Suprapubic skin (tissue), 4 donors: ENCODE data around the gene KMT2C.

ENCODE experiments used
- EP300 ChIP-seq: sonication (generic); formaldehyde crosslinking; IDR thresholded peaks from one replicate; pipeline ENCODE4 v1.6.1; 2017; ENCODE audit warnings: antibody characterized with exemption
- POLR2A ChIP-seq, 2 donors: fragments of 450-650 bp; IDR thresholded peaks; one replicate each; pipeline ENCODE4 v1.6.1; 2017; ENCODE audit warnings: antibody characterized with exemption in 2 of 2, mild to moderate bottlenecking in 2 of 2, moderate library complexity in 2 of 2
- POLR2AphosphoS5 ChIP-seq, 3 donors: sonication (generic); formaldehyde crosslinking; IDR thresholded peaks; one replicate each; pipeline ENCODE4 v1.6.1; 2017; ENCODE audit warnings: antibody characterized with exemption in 3 of 3
- TF ChIP-seq, protein P1 (sequence below), 2 donors: fragments of 200-600 bp in 1 of 2; fragments of 450-650 bp in 1 of 2; sonication (generic) in 1 of 2; IDR thresholded peaks; one replicate each; pipeline ENCODE4 v1.5.1; 2016 to 2019; ENCODE audit warnings: antibody characterized with exemption in 2 of 2, mild to moderate bottlenecking in 1 of 2, moderate library complexity in 1 of 2

DNA sequence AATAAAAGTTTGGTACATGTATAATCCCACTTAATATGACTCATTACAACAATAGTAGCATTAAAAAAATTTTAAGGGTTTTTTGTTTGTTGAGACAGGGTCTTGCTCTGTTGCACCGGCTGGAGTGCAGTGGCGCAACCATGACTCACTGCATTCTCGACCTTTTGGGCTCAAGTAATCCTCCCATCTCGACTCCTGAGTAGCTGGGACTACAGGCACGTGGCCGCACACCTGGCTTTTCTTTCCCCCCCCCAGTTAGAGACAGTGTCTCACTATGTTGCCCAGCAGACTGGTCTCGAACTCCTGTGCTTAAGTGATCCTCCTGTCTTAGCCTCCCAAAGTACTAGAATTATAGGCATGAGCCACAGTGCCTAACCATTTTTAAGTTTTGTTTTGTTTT is 40.7 kb downstream of the KMT2C start:
- TF ChIP-seq, protein P1, sequence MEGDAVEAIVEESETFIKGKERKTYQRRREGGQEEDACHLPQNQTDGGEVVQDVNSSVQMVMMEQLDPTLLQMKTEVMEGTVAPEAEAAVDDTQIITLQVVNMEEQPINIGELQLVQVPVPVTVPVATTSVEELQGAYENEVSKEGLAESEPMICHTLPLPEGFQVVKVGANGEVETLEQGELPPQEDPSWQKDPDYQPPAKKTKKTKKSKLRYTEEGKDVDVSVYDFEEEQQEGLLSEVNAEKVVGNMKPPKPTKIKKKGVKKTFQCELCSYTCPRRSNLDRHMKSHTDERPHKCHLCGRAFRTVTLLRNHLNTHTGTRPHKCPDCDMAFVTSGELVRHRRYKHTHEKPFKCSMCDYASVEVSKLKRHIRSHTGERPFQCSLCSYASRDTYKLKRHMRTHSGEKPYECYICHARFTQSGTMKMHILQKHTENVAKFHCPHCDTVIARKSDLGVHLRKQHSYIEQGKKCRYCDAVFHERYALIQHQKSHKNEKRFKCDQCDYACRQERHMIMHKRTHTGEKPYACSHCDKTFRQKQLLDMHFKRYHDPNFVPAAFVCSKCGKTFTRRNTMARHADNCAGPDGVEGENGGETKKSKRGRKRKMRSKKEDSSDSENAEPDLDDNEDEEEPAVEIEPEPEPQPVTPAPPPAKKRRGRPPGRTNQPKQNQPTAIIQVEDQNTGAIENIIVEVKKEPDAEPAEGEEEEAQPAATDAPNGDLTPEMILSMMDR (IDR thresholded peaks at IDR 0.05): no peak
- no peak for TF ChIP-seq POLR2A (IDR thresholded peaks at IDR 0.05)
- TF ChIP-seq EP300: no peak
- TF ChIP-seq POLR2AphosphoS5 (IDR thresholded peaks at IDR 0.05): no peak
